GM13976 (cell line): Measurements from ENCODE around the gene ARHGAP28.
A peak's percentile ranks its signal among the peaks of the same experiment; 100 is the strongest.

Experiments used
- DNase-seq: peaks from one replicate; pipeline ENCODE4 v3.0.0; 2012; ENCODE audit warnings: low spot score
- in situ Hi-C: fragments of 300-500 bp; cut with MboI; formaldehyde crosslinking; loops from one replicate; pipeline ENCODE4 v1.12.0; 2022; ENCODE audit warnings: low sequenced_read_pairs, mixed read lengths, inconsistent platforms; ENCODE audit not compliant: unreplicated experiment
- TF ChIP-seq, protein P1 (sequence below): IDR thresholded peaks from 2 replicates; pipeline ENCODE4 v1.5.1; 2012; ENCODE audit warnings: borderline replicate concordance, mild to moderate bottlenecking; ENCODE audit not compliant: insufficient read depth; ENCODE audit errors: extremely low read depth, missing control alignments, control extremely low read depth

ARHGAP28 gene

DNA sequence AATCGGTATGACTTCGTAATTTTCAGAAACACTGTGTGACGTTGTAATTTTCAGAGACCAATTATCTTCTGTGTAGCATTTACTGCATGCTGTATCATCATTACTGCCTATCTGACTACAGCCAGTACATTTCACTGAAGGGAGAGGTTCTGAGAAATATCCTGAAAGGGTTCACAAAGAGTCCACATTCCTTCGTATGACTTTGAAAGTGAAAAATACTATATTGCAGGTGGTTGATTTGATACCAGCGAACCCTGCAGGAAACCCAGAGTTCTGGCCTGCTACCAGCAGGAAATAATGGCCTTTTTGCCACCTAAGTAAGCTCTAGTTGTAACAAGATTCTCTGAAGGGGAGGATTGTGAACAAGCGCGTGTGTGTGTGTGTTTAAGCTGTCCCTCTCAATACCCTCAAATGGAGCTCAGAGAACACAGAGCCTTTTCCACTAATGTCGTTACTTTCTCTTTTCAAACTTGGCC lies 155.5 kb downstream of the ARHGAP28 start:
- DNase-seq, result no peak
- in situ Hi-C loops, result loop anchor here (25.0 kb wide), 2 partner anchors 348 to 1023 kb away; no protein-coding TSS in a partner anchor
- TF ChIP-seq, protein P1, sequence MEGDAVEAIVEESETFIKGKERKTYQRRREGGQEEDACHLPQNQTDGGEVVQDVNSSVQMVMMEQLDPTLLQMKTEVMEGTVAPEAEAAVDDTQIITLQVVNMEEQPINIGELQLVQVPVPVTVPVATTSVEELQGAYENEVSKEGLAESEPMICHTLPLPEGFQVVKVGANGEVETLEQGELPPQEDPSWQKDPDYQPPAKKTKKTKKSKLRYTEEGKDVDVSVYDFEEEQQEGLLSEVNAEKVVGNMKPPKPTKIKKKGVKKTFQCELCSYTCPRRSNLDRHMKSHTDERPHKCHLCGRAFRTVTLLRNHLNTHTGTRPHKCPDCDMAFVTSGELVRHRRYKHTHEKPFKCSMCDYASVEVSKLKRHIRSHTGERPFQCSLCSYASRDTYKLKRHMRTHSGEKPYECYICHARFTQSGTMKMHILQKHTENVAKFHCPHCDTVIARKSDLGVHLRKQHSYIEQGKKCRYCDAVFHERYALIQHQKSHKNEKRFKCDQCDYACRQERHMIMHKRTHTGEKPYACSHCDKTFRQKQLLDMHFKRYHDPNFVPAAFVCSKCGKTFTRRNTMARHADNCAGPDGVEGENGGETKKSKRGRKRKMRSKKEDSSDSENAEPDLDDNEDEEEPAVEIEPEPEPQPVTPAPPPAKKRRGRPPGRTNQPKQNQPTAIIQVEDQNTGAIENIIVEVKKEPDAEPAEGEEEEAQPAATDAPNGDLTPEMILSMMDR, result no peak

DNA sequence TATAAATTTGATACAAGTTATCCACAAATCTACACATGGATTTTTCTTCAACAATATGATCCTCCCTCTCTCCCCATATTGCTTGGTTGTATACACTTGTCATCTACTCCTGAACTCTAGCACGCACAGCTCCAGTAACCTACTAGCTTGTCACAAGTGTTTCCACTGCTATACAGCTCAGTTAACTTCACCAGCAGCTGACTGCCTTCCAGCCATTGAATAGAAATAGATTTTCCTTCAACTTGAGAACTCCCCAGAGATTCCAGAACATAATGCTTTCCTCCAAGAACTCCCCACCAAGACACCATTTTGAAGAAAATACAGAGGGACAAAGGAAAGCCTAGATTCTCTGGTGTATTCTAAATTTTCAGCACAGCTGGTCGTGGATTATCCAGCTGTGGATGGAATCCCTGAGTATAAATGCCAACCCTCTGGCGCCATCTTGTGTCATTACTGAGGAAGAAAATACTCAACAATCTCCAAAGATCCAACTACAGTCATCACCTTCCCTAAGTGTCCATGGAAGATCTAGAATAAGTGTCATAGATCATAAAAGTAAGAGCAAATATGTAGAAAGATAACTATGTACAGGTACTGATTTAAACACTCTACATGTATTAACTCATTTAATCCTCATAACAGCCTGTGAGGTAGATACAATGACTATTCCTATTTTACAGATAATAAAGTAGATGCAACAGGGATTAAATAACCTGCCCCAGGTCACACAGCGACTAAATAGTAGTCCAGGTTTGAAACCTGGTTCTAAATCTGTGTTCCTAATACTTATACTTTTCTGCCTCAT lies 156.7 kb downstream of the ARHGAP28 start:
- TF ChIP-seq, protein P1, result peak; percentile 52
- in situ Hi-C loops, result loop anchor here (25.0 kb wide), 2 partner anchors 349 to 1024 kb away; no protein-coding TSS in a partner anchor
- peak; percentile 42 for DNase-seq

DNA sequence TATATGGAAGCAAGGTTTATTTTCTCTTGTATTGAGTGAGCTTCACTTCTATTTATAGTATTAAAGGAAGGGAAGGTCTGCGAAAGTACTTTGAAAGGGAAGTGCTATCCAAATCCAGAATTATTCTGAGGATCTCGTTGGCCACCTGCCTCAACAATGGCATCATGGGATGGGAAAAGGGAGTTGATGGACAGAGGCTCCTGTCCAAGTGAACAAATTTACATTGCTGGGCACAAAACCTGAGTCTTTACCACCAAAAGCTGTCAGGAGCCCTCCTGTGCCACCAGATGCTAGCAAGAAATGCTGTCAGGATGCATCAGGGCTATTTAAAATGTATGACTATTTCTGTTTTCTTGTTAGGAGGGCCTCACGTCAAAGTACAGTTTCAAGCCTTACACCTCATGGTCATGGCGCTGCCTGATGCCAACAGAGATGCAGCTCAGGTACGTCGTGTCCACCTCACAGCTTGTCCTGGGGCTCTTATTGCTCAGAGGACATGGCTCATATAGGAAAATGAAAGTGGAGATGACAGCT lies 157.3 kb downstream of the ARHGAP28 start:
- in situ Hi-C loops, result loop anchor here (25.0 kb wide), 2 partner anchors 350 to 1025 kb away; no protein-coding TSS in a partner anchor
- TF ChIP-seq, protein P1, result no peak
- DNase-seq, result no peak

DNA sequence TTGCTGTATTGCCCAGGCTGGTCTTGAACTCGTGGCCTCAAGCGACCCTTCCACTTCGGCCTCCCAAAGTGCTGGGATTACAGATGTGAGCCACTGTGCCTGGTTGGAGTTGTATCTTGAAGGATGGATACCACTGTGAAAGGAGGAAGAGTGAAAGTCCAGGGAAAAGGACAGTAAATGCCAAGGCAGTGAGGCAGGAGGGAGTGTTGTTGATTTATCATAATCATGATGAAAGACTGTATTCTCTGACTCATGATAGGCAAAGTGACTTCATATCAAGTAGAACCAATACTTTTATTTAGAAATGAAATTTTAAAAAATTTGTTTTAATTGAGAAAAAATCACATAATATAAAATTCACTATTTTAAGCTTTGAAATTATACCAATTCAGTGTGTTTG lies 162.3 kb downstream of the ARHGAP28 start:
- in situ Hi-C loops, result loop anchor here (25.0 kb wide), 2 partner anchors 354 to 1029 kb away; no protein-coding TSS in a partner anchor
- no peak for DNase-seq
- TF ChIP-seq, protein P1, result no peak

DNA sequence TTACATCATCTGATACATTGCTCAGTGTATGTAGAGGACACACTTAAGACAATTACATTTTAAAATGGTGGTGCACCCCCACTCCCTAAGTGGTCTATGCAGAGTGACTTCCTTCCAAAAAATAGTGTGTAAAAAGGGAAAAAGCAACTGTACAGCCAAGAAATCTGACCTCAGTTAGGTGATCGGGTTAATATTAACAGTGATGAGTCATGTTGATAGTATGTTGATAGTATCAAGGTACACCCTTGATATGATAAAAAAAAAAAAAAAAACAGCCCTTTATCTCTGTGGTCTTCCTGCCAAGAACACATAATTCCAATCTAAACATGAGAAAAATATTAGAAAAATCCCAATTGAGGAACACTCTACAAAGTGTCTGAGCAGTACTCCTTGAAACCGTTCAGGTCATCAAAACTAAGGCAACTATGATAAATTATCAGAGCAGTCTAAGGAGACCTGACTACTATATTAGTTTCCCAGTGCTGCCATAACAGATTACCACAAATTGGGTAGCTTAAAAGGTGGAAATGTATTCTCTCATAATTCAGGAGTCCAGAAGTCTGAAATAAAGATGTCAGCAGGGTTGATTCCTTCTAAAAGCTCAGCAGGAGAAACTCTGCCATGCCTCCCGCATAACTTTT lies 171.9 kb downstream of the ARHGAP28 start:
- in situ Hi-C loops, result no loop called here
- DNase-seq, result no peak
- TF ChIP-seq, protein P1, result no peak

DNA sequence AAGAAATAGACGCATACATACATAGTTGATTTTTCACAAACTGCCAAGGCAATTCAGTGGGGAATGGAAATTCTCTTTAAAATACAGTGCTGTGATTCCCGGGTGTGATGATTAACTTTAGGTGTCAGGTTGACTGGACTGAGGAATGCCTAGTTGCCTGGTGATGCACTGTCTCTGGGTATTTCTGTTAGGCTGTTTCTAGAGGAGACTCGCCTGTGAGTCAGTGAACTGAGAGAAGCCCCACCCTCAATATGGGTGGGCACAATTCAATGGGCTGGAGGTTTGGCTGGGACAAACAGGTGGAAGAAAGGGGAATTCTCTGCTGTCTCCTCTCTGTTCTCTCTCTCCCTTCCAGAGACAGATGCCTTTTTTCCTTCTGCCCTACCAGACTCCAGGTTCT lies 187.6 kb downstream of the ARHGAP28 start:
- TF ChIP-seq, protein P1, result no peak
- no peak for DNase-seq
- in situ Hi-C loops, result no loop called here
